GM12865 (cell line): ENCODE results near the gene FBH1.
A peak's percentile ranks its signal among the peaks of the same experiment; 100 is the strongest.

Source experiments
- DNase-seq: peaks from one replicate; pipeline ENCODE4 v3.0.0; 2010; ENCODE audit warnings: low read depth
- H3K4me3 ChIP-seq: 2 replicates; pipeline ENCODE4 v1.5.1; 2011; ENCODE audit warnings: mild to moderate bottlenecking, low read depth, low read length, control low read depth
- TF ChIP-seq, protein P1 (sequence below): IDR thresholded peaks from 2 replicates; pipeline ENCODE4 v1.5.1; 2011; ENCODE audit warnings: low read length, control low read depth, low read depth, inconsistent platforms; ENCODE audit not compliant: insufficient read depth; ENCODE audit errors: missing control alignments

FBH1 gene

GRCh38 chr10:5887641-5888040 lies 2.4 kb upstream of the FBH1 start:
- DNase-seq, result no peak
- H3K4me3 ChIP-seq, result no peak overlapping the region
- TF ChIP-seq, protein P1, sequence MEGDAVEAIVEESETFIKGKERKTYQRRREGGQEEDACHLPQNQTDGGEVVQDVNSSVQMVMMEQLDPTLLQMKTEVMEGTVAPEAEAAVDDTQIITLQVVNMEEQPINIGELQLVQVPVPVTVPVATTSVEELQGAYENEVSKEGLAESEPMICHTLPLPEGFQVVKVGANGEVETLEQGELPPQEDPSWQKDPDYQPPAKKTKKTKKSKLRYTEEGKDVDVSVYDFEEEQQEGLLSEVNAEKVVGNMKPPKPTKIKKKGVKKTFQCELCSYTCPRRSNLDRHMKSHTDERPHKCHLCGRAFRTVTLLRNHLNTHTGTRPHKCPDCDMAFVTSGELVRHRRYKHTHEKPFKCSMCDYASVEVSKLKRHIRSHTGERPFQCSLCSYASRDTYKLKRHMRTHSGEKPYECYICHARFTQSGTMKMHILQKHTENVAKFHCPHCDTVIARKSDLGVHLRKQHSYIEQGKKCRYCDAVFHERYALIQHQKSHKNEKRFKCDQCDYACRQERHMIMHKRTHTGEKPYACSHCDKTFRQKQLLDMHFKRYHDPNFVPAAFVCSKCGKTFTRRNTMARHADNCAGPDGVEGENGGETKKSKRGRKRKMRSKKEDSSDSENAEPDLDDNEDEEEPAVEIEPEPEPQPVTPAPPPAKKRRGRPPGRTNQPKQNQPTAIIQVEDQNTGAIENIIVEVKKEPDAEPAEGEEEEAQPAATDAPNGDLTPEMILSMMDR, result no peak

GRCh38 chr10:5888351-5888750 lies 1.7 kb upstream of the FBH1 start:
- TF ChIP-seq, protein P1, result no peak
- peak overlapping the region; percentile 89 for H3K4me3 ChIP-seq
- no peak for DNase-seq

DNA sequence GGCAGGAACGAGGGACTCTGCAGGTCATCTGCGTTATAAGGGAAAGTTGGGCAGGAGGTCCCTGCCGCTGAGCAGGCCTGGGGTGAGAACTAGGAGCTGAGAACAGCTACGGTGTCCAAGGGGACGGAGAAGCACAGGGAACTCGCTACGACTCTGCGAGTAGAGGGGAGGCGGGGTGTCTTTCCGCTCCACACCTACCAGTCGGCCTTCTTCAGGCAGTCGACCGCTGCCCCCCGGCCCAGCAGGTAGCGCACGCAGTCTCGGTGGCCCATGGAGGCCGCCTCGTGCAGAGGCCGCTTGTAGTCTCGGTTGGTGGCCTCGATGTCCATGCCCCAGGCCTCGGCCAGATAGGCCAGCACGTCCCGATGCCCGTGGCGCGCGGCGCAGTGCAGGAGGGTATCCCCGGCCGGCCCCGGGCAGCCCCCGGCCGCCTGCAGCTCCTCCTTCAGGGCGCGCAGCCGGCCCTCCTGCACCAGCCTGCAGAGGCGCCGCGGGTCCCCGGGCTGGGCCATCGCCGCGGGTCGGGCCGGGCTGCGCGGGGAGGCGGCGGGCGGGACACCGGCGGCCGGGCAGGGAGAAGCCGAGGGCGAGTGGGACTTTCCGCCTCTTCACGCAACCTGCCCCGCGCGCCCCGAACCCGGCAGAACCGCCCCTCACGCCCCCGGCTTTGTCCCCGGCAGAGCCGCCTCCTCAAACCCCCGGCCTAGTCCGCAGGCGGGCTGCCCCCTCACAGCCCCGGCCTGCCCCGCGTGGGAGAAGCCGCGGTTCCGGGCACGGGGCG lies 1.0 kb upstream of the FBH1 start:
- H3K4me3 ChIP-seq, result peak overlapping the region; percentile 89
- TF ChIP-seq, protein P1, result no peak
- peak; percentile 61 for DNase-seq

GRCh38 chr10:5890452-5890915 lies 441 bp downstream of the FBH1 start:
- peak; percentile 45 for DNase-seq
- TF ChIP-seq, protein P1, result no peak
- peak overlapping the region; percentile 55 for H3K4me3 ChIP-seq

DNA sequence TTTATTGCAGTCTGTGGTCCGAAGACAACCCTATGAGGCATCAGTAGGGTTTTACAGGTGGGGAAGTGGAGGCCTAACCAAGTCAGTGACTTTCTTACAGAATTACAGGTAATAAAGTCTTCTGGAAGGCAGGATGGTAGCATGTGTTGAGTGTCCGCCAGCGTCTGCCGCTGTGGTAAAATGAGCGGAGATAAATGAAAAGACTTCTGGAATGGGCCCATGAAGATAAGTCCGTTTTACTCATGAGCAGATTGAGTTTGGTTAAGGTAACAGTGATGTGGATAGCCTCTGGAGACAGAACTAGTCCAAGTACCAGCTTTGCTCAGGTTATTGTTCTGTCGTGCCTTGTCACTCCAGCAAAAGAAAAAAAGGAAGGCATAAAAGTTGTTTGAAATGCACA lies 966 bp downstream of the FBH1 start:
- TF ChIP-seq, protein P1, result no peak
- DNase-seq, result no peak
- peak overlapping the region; percentile 55 for H3K4me3 ChIP-seq

DNA sequence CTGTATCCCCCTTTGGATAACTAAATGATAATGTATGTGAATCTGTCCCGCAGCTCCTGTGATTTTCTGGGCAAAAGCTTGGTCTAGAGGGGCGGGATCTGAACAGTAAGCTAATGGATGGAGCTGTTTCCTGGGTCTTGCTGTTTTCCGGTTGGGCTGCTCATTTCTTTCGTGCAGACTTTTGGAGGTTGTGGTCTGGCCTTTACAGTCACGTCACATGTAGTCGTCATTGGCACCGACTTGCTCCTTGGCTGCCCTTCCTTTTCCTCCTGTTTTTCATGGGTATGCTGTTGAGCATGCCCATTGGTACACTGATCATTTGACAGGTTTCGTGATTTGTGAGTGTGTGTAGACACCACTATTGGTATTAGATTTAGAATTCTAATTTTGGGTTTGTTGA lies 2.0 kb downstream of the FBH1 start:
- no peak for DNase-seq
- TF ChIP-seq, protein P1, result no peak
- H3K4me3 ChIP-seq, result no peak overlapping the region

DNA sequence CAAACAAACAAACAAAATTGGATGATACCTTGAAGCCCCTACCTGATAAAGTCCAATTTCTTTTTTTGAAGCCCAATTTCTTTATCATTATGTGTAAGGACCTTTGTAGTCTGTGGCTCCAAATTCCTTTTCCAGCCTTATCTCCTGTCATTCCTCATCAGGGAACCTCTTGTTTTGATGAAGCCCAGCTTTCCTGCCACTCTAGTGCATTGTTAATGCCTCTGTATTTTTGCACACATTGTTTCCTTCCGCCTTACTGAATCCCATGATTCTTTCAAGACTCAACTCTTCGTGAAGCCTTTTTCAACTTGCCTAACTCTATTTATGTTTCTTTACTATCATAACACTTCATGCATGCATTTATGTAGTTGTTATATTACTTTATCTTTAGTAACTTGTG lies 3.3 kb downstream of the FBH1 start:
- no peak for DNase-seq
- no peak overlapping the region for H3K4me3 ChIP-seq
- TF ChIP-seq, protein P1, result no peak
